ENCODE data around the gene SRP14. TPM values are rescaled to one million over a fixed set of nuclear protein-coding genes. Genes with fewer than 3 reads are reported as not detected.
A peak's percentile ranks its signal among the peaks of the same experiment; 100 is the strongest.

SRP14 gene
- total and polyA plus RNA-seq, 7 donors: 304 to 467 (median 342) TPM

GRCh38 chr15:40063563-40064011 lies 24.6 kb upstream of the SRP14 start:
- intact Hi-C loops (cut with DNase I): no loop called here
- TF ChIP-seq EP300 (IDR thresholded peaks at IDR 0.05): no peak
- TF ChIP-seq CTCF (IDR thresholded peaks at IDR 0.05): no peak
- TF ChIP-seq POLR2A (IDR thresholded peaks at IDR 0.05): no peak
- TF ChIP-seq POLR2AphosphoS5 (IDR thresholded peaks at IDR 0.05): no peak
- H3K36me3 ChIP-seq: no peaks in the 10 kb centered on the region
- 93 to 95% methylated on average over 2 of the region's 2 CpGs for WGBS, 2 donors
- peak overlapping the region in 3 of 4 donors; percentile 63 to 69 (median 68) for H3K27ac ChIP-seq
- no peak overlapping the region for H3K4me3 ChIP-seq
- no peaks in the 10 kb centered on the region for H3K9me3 ChIP-seq
- H3K4me1 ChIP-seq: peaks cover 0 to 26% (median 18%) of the 10 kb centered on the region in 4 donors
- H3K27me3 ChIP-seq: no peaks in the 10 kb centered on the region
- DNase-seq: no peak

- intact Hi-C loops (cut with DNase I): no loop called here
Observed at GRCh38 chr15:40062816-40063562, 24.0 kb upstream of the SRP14 start.

DNA sequence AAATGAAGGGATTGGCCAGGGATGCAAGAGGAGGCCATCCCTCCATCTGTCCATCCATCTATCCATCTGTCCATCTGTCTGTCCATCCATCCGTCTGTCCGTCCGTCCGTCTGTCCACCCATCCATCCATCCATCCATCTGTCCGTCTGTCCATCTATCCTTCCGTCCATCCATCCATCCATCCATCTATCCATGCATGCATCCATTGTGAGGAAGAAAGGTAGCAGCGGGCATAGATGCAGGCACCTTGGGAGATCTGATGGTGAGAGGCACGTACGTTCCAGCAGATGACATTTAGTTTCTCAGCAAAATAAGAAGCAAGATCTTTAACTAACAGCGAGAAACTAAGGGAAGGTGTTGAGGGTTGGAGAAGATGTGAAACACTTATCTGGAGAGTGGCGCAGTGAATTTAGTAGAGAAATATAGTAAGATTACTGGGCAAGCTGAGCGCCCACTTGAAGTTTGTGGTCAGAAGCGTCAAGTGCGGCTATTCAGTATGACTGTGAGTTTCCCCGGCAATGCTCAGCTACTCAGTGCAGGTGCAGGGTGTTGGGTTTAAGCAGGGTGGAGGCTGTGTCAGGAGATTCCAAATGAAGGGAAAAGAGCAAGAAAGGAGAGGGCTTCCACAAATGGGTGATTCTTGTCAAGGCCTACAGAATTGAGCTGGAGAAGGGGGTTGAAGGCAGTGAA lies 22.4 kb upstream of the SRP14 start:
- 85 to 95% methylated on average over 15 of the region's 15 CpGs for WGBS, 2 donors
- peak; percentile 29 for DNase-seq
- TF ChIP-seq EP300 (IDR thresholded peaks at IDR 0.05): no peak
- Histone ChIP-seq H3K4me3 (no peak overlapping the region), H3K27ac (no peak overlapping the region), H3K27me3 (no peaks in the 10 kb centered on the region), H3K9me3 (no peaks in the 10 kb centered on the region), H3K36me3 (no peaks in the 10 kb centered on the region), H3K4me1 (peaks cover 0 to 22% (median 14%) of the 10 kb centered on the region in 4 donors)
- intact Hi-C loops (cut with DNase I): no loop called here

More at GRCh38 chr15:40062816-40063562, 24.0 kb upstream of the SRP14 start:
- TF ChIP-seq POLR2AphosphoS5 (IDR thresholded peaks at IDR 0.05) (no peak), CTCF (IDR thresholded peaks at IDR 0.05) (no peak), EP300 (IDR thresholded peaks at IDR 0.05) (no peak), POLR2A (IDR thresholded peaks at IDR 0.05) (no peak)
- no peak for DNase-seq
- H3K27me3 ChIP-seq: no peaks in the 10 kb centered on the region
- H3K4me1 ChIP-seq: peaks cover 0 to 20% (median 13%) of the 10 kb centered on the region in 4 donors
- no peaks in the 10 kb centered on the region for H3K36me3 ChIP-seq
- H3K27ac ChIP-seq: peak overlapping the region in 3 of 4 donors; percentile 63 to 69 (median 68)
- no peak overlapping the region for H3K4me3 ChIP-seq
- no peaks in the 10 kb centered on the region for H3K9me3 ChIP-seq
- WGBS, 2 donors: 96 to 97% methylated on average over 10 of the region's 10 CpGs

GRCh38 chr15:40060236-40060961 lies 21.4 kb upstream of the SRP14 start:
- DNase-seq: no peak
- Histone ChIP-seq H3K27me3 (no peaks in the 10 kb centered on the region), H3K4me1 (peaks cover 0 to 31% (median 24%) of the 10 kb centered on the region in 4 donors), H3K4me3 (no peak overlapping the region), H3K36me3 (no peaks in the 10 kb centered on the region), H3K27ac (no peak overlapping the region), H3K9me3 (no peaks in the 10 kb centered on the region)
- WGBS, 2 donors: 90 to 94% methylated on average over 10 of the region's 10 CpGs
- intact Hi-C loops (cut with DNase I): no loop called here
- TF ChIP-seq POLR2A (IDR thresholded peaks at IDR 0.05): no peak
- no peak for TF ChIP-seq EP300 (IDR thresholded peaks at IDR 0.05)
- no peak for TF ChIP-seq CTCF (IDR thresholded peaks at IDR 0.05)
- no peak for TF ChIP-seq POLR2AphosphoS5 (IDR thresholded peaks at IDR 0.05)

DNA sequence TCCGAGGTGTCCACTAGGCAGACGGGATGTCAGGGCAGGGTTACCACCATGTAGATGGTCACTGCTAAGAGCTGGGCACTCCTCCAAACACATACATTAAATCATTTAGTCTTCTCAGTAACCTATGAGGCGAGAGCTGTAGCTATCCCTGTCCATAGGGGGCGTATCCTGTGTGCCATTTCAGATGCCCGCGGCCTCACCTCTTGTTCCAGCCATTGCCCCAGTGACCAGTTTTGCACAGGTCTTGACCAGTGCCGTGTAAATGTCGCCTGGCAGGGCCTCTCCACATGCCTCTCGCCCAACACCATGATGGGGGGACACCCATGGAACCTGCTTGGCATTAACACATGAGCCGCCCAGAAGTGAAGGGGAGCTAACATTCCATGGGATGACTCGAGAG lies 20.8 kb upstream of the SRP14 start:
- no peaks in the 10 kb centered on the region for H3K9me3 ChIP-seq
- TF ChIP-seq POLR2AphosphoS5 (IDR thresholded peaks at IDR 0.05) (no peak), EP300 (IDR thresholded peaks at IDR 0.05) (no peak), CTCF (IDR thresholded peaks at IDR 0.05) (no peak), POLR2A (IDR thresholded peaks at IDR 0.05) (no peak)
- H3K4me3 ChIP-seq: no peak overlapping the region
- H3K27ac ChIP-seq: no peak overlapping the region
- peak; percentile 36 for DNase-seq
- 92 to 97% methylated on average over 11 of the region's 11 CpGs for WGBS, 2 donors
- H3K4me1 ChIP-seq: peaks cover 0 to 37% (median 30%) of the 10 kb centered on the region in 4 donors
- H3K36me3 ChIP-seq: no peaks in the 10 kb centered on the region
- H3K27me3 ChIP-seq: no peaks in the 10 kb centered on the region
- intact Hi-C loops (cut with DNase I): no loop called here

Measured in sigmoid colon (tissue), 7 donors.